Effector CD8-positive, alpha-beta T cell (primary cell): ENCODE results near the gene LYZL2.
"Not testable (repeated sequence)": the region's sequence is repeated elsewhere in the genome, so short reads cannot be mapped to it uniquely, and the experiment has no call there.

Source experiments
- DNase-seq: peaks from one replicate; lab custom pipeline; 2025; lab: John Stamatoyannopoulos, UW
- total RNA-seq, 4 experiments: gene quantifications; one replicate each; lab custom pipeline; 2026; lab: John Stamatoyannopoulos, UW

The LYZL2 gene
- total RNA-seq: 0 reads per million in 4 experiments

GRCh38 chr10:30629653-30630052 is at the start of gene LYZL2:
Gene LYZL2 (minus strand): TSS chr10:30629753. CDS start chr10:30626915, 2,838 bp downstream.
- no peak for DNase-seq

- DNase-seq: not testable (repeated sequence)
Observed at GRCh38 chr10:30677616-30678015, 48.1 kb upstream of the LYZL2 start.

DNA sequence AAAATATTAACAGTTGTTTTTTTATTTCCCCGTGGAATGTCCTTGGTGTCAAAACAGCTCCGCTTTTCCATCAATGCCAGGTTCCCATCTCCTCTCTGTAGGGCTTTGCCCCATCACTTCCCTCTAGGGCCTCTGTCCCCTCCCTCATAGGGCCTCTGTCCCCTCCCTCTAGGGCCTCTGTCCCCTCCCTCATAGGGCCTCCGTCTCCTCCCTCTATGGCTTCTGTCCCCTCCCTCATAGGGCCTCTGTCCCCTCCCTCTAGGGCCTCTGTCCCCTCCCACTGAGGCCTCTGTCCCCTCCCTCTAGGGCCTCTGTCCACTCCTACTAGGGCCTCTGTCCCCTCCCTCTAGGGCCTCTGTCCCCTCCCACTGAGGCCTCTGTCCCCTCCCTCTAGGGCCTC is 47.6 kb upstream of the LYZL2 start:
- not testable (repeated sequence) for DNase-seq

DNA sequence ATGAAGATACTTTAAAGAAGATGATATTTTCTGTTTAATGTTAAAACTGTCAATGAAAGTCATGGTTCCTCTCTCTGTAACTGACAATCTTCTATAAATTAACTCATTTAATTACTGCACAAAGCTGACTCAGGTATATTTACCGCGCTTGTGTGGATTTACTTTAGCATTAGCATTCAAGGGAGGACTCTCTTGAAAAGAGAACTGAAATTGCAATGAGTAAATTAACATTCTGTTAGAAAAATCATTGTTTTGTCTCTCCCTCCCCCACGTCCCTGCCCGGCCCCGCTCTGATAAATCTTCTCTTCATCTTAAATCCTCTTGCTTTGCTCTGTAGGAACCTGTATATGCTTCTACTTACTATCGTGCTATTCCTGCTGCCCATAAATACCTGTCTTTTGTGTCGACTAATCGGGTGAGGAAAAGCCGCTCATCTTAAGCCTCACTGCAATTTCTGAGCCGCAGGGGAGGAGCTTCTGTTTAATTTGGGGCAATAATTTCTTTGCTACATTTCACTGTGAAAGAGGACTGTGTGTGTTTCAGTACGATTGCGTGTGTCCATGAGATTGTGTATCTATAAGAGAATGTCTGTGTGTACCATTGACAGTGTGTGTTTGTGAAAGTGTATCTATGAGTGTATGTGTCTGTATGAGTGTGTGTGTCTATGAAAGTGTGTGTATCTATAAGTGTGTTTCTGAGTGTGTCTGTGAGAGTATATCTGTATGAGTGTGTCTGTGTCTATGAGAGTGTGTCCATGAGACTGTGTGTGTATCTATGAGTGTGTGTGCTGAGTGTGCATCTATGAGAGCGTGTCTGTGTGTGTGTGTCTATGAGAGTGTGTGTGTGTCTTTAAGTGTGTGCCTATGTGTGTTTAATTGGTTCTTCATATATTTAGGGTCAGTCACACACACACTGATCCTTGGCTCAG is 46.5 kb upstream of the LYZL2 start:
- DNase-seq: no peak

DNA sequence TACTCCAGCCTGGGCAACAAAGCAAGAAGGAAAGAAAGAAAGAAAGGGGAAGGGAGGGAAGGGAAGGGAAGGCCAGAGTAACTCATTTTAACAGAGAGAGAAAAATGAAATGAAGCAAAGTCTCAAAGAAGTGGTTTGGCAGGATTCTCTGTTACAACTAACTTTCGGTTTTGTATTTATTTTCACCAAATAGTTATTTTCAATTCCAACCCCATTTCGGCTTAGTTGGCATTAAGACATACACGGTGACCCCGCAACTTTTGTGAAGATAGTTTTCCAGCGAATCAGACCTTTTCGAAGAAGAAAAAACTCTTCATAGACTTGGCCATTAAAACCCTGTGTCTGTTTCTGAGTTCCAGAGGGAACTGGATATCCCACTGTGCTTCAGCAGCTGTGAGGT is 45.2 kb upstream of the LYZL2 start:
- no peak for DNase-seq

DNA sequence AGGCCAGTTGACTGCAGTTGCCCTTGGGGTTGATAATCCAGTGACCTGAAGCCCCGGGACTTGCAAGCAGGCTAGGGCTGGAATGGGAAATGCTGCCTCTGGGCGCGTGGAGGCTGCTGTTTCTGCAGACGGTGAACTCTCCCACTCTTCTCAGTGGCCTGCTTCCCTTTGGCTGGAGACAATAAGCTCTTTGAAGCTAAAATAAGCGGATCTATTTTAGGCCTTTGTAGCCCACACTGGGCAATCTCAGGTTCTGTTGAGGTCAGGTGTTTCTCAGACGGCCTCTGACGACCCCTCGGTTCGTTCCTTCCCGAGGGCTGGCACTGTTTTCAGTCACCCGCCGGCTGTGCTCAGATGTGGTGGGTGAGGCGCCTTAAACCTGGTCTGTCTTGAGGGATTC is 43.7 kb upstream of the LYZL2 start:
- DNase-seq: not testable (repeated sequence)

DNA sequence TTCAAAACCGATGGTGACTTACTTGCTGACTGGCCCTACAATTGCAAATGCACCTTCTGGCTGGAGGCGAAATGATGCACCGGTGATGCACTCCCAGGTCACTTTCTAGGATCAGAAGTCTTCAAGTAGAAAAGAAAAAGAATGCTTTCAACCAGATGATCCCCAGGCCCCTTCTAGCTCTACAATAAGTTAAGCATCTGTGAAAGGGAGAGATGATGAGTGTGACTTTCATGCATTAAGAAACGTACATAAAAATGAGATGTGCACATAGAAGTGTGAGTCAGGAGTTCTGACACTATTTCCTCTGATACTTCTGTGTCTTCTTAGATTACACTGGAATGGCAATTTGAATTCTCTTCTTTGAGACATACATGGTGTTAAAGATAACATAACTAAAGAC is 42.8 kb upstream of the LYZL2 start:
- not testable (repeated sequence) for DNase-seq

DNA sequence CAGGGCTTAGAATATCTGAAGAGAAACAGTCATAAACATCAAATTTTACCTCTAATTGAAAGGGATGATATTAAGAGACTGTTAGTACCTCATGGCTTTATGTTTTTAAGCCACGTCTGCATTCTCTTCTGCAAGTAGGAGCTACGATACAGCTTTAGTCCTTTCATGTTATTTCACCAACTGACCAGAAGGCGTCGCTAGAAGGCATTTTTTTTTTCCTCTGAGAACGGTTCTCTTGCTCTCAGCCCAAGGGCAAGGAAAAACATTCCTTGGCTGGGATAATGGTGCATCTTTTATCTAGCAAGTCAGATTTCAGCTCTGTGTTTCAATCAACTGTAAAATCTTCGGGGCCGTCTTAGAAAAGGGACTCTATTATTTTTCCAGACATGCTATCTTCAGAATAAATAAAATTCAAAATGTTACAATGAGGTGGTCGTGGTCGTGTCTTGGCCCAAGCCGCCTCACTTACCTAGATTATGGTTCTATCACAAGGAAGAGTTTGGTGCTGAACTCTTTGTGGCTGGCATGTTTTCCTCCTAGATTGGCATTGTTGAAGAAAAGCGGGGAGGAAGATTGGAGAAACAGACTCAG is 41.6 kb upstream of the LYZL2 start:
- no peak for DNase-seq

DNA sequence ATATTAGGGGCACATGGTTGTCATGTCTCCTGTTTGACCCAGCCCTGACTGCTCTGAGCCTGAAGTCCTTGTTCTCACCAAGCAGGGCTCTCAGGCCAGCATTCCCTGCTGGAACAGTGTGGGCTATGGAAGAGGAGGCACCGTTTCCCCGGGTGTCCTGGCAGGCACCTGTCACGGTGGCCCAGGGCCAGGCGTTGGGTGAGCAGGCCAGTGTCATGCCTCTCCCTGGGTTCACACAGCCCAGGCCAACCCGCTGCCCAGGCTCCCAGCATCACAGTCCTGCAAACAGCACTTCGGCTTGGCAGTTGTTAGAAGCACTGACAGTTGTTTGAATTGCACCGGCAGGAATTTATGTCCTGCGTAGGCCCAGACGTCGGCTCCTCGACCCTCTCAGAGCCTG is 38.4 kb upstream of the LYZL2 start:
- DNase-seq: not testable (repeated sequence)

DNA sequence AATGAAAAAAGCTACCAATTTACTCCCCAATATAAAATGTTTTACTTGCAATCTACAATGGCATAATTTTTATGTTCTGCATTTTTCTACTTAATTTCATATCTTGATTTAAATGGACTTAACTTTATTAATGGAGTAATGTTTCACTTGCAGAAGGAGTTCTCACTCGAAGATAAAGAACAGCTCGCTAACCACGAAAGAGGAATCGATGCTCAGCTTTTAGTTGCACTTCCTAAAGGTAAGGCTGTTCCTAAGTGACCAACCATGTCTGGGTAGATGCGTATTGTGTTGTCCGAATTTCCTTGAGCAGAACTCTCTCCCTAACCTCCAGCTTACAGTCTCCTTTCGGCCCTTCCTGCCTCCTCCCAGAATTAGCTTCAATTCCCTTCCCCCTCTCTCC is 33.9 kb upstream of the LYZL2 start:
- DNase-seq: not testable (repeated sequence)

GRCh38 chr10:30662814-30663213 is 33.3 kb upstream of the LYZL2 start:
- no peak for DNase-seq

DNA sequence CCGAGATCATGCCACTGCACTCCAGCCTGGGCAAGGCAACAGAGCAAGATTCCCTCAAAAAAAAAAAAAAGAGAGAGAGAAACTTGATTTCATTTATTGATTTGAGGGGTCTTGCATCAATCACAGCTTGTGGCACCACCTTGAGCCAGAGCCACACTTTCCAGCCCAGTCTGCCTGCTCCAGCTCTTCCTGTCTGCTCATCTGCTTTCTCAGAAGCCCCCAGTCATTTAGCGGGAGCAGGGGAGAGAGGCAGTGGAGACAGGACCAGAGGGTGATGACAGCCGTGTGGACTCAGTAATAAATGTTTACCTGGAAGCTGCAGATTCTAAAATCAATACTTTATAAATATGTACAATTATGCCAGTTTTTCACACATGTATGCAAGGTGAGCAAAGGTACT is 30.8 kb upstream of the LYZL2 start:
- DNase-seq: not testable (repeated sequence)

- DNase-seq: no peak
Observed at GRCh38 chr10:30656233-30656632, 26.7 kb upstream of the LYZL2 start.

DNA sequence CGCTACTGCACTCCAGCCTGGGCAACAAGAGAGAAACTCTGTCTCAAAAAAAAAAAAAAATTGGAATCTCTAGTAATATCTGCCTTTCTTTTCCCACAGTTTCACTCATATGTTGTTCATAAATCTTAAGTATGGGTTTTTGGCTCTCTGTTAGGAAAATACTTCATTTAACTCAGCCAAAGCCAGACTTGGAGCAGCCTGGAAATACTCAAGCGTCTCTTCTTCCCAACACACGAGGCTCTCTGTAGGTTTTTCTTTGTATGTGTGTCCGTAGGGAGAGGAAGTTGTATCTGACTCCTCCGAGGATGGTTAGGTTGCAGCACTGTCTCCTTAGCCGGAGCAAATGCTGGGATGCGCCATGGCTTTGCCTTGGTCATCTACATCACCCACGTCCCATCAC is 25.4 kb upstream of the LYZL2 start:
- DNase-seq: not testable (repeated sequence)

- DNase-seq: not testable (repeated sequence)
Observed at GRCh38 chr10:30651470-30652397, 22.2 kb upstream of the LYZL2 start.

- no peak for DNase-seq
Observed at GRCh38 chr10:30647089-30647488, 17.5 kb upstream of the LYZL2 start.

- DNase-seq: no peak
Observed at GRCh38 chr10:30645340-30645827, 15.8 kb upstream of the LYZL2 start.

GRCh38 chr10:30644408-30644861 is 14.9 kb upstream of the LYZL2 start:
- not testable (repeated sequence) for DNase-seq

DNA sequence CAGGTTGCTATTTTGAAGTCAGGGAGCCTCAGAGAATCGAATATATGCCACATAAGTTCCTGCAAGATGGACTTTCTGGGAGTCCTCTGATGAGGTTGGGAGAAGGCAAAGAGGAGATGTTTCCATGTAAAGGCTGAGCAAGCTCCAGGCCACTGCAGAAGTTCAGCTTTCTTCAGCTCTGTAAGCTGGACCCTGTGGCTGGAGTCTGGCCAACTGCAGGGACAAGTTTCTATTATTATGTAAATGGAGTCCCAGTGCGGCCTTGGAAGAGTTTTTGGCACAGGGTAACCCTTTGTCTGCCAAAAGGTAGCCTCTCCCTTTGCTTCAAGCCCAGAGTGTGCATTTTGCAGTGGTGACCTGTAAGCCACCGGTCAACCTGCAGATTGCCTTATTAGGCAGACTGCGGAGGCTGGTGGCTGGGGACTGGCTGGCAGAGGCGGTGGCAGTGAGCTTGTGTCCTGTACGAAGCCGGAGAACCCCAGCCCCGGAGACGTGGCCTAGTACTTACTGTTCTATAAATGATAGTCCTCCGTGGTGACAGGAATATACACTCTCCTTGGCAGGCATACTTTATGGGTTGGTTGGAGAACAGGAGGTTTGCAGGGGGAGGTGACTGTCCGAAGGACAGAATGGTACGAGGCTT is 14.1 kb upstream of the LYZL2 start:
- DNase-seq: not testable (repeated sequence)

DNA sequence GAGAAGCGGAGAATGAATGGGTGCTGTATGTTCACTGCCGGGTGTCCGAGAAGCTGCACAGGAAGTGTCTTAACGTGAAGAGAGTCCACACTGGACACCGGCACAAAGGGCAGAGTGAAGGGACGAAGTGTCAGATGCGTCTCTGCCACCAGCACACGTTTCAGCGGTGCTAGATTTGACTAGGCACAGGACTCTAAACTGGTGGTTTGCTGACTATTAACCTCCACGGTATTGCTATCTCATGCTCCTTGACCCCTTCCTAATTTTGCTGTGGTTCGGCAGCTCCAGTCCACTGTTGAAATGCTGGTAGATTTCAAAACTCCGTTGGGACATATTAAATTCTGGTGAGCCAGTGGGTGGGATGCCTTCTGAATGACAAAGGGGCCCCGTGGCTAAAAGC is 13.3 kb upstream of the LYZL2 start:
- DNase-seq: not testable (repeated sequence)
